K562 (cell line): ENCODE data around the gene TMCC1. TPM values are rescaled to one million over a fixed set of nuclear protein-coding genes. Genes with fewer than 3 reads are reported as not detected.

Experiments used
- ATAC-seq: fragments of 200-7000 bp; cut with Tn5 transposase; 3 replicates; pipeline ENCODE4 v1.9.1; 2020; ENCODE audit warnings: moderate library complexity
- BruUV-seq: library from RNA; stranded (reverse); fragments of 400-500 nt; replicated peaks from 2 replicates; lab custom pipeline; 2021; lab: Mats Ljungman, UMichigan
- CTCF ChIA-PET: fragments of 300-600 bp; formaldehyde crosslinking; extraction: SDS; loops from one replicate; lab custom pipeline; 2021; ENCODE audit warnings: low intra/inter-chr PET ratio; lab: Yijun Ruan, JAX
- POLR2A ChIA-PET: fragments of 300-600, 350-650 bp; sonication (Branson Sonifier 250); formaldehyde crosslinking; extraction: SDS; loops from one replicate; lab custom pipeline; 2021; ENCODE audit warnings: antibody characterized with exemption, inconsistent platforms; lab: Yijun Ruan, JAX
- DNase-seq, 4 experiments: peaks; one replicate each; pipeline versions ENCODE4 v3.0.0 to v3.0.0-alpha.2; 2011 to 2018; ENCODE audit warnings: low spot score in 3 of 4, mixed read lengths in 3 of 4; ENCODE audit errors: extremely low read depth in 1 of 4
- FAIRE-seq: peaks from 2 replicates; lab custom pipeline; 2011; peaks lifted over from hg19 to GRCh38; lab: Jason Lieb, UNC
- H2AFZ ChIP-seq: 2 replicates; pipeline ENCODE4 v1.6.0; 2011; ENCODE audit warnings: low read depth, low read length, control low read depth, inconsistent platforms
- H3K27ac ChIP-seq: fragments of 200-600 bp; 3 replicates; pipeline ENCODE4 v1.8.0; 2011; ENCODE audit warnings: low read depth, mild to moderate bottlenecking, control low read depth, inconsistent platforms, low read length, moderate library complexity, mixed read lengths; ENCODE audit errors: extremely low read depth
- H3K27me3 ChIP-seq, 2 experiments: fragments of 300-600 bp in 1 of 2; 2 replicates in 1 of 2; 3 replicates in 1 of 2; pipeline versions ENCODE4 v1.6.0 to v1.8.0; 2011; ENCODE audit warnings: inconsistent platforms in 2 of 2, low read length in 2 of 2, mild to moderate bottlenecking in 1 of 2, mixed read lengths in 1 of 2, moderate library complexity in 1 of 2; ENCODE audit not compliant: control insufficient read depth in 2 of 2, insufficient read depth in 2 of 2
- H3K36me3 ChIP-seq: fragments of 300-600 bp; 3 replicates; pipeline ENCODE4 v1.8.0; 2011; ENCODE audit warnings: mild to moderate bottlenecking, low read length, inconsistent platforms; ENCODE audit not compliant: control insufficient read depth, insufficient read depth
- H3K4me1 ChIP-seq, 2 experiments: fragments of 200-600 bp in 1 of 2; replicated peaks in 1 of 2; 2 replicates in 1 of 2; 3 replicates in 1 of 2; pipeline versions ENCODE4 v1.5.1 to v1.8.0; 2011; ENCODE audit warnings: inconsistent platforms in 2 of 2, low read length in 2 of 2, mild to moderate bottlenecking in 1 of 2, mixed read lengths in 1 of 2, moderate library complexity in 1 of 2; ENCODE audit not compliant: control insufficient read depth in 2 of 2, insufficient read depth in 2 of 2
- H3K4me2 ChIP-seq: 2 replicates; pipeline ENCODE4 v1.6.1; 2011; ENCODE audit warnings: low read length, control low read depth, inconsistent platforms, mixed read lengths; ENCODE audit not compliant: insufficient read depth
- H3K4me3 ChIP-seq: fragments of 200-600 bp; sonication (generic), shearing (Covaris generic); 2 replicates; pipeline ENCODE4 v1.5.1; 2016; ENCODE audit warnings: control low read depth, inconsistent platforms
- H3K79me2 ChIP-seq: fragments of 200-600 bp; 3 replicates; pipeline ENCODE4 v1.8.0; 2011; ENCODE audit warnings: low read length, inconsistent platforms; ENCODE audit not compliant: control insufficient read depth, insufficient read depth
- H3K9ac ChIP-seq, 2 experiments: 2 replicates each; pipeline versions ENCODE4 v1.6.0 to v1.6.1; 2011; ENCODE audit warnings: low read depth in 2 of 2, low read length in 2 of 2, control low read depth in 1 of 2, inconsistent platforms in 1 of 2, mild to moderate bottlenecking in 1 of 2, mixed read lengths in 1 of 2; ENCODE audit not compliant: insufficient read depth in 1 of 2
- H3K9me1 ChIP-seq: one replicate; pipeline ENCODE4 v1.6.0; 2011; ENCODE audit warnings: inconsistent platforms, mild to moderate bottlenecking, low read length, moderate library complexity; ENCODE audit not compliant: control insufficient read depth, insufficient read depth
- H3K9me3 ChIP-seq: replicated peaks from 2 replicates; pipeline ENCODE4 v1.5.1; 2011; ENCODE audit warnings: low read depth, low read length, inconsistent platforms; ENCODE audit not compliant: control insufficient read depth, insufficient read depth
- H4K20me1 ChIP-seq: replicated peaks from 2 replicates; pipeline ENCODE4 v1.6.1; 2011; ENCODE audit warnings: low read length, inconsistent platforms, mixed read lengths; ENCODE audit not compliant: control insufficient read depth, insufficient read depth
- CBX2 ChIP-seq: fragments of 200-600 bp; sonication (generic); IDR thresholded peaks from one replicate; pipeline ENCODE4 v1.6.1; 2012; ENCODE audit warnings: mild to moderate bottlenecking, low read length, inconsistent platforms; ENCODE audit not compliant: insufficient read depth, poor library complexity, severe bottlenecking
- CHD2 ChIP-seq: IDR thresholded peaks from 2 replicates; pipeline ENCODE4 v1.6.1; 2011; ENCODE audit warnings: low read depth, low read length
- CTCFL ChIP-seq: IDR thresholded peaks from 2 replicates; pipeline ENCODE4 v1.6.1; 2011; ENCODE audit warnings: borderline replicate concordance, low read depth, mild to moderate bottlenecking, moderate library complexity, low read length; ENCODE audit not compliant: insufficient read depth, poor library complexity, severe bottlenecking
- DNMT1 ChIP-seq: fragments of 450-650 bp; IDR thresholded peaks from 2 replicates; pipeline ENCODE4 v1.6.1; 2016; ENCODE audit warnings: antibody characterized with exemption, mild to moderate bottlenecking
- EGR1 ChIP-seq: fragments of 450-650 bp; conservative IDR thresholded peaks from 2 replicates; pipeline ENCODE4 v1.6.1; 2017; ENCODE audit warnings: mild to moderate bottlenecking
- FOXM1 ChIP-seq, 2 experiments: fragments of 450-650 bp in 1 of 2; sonication (generic) in 1 of 2; formaldehyde crosslinking in 1 of 2; IDR thresholded peaks; 2 replicates each; pipeline versions ENCODE4 v1.6.1 to v1.9.0; 2017 to 2022; ENCODE audit warnings: low read depth in 2 of 2, mild to moderate bottlenecking in 2 of 2, missing genetic modification reagents in 1 of 2, moderate library complexity in 1 of 2
- HMG20A ChIP-seq: fragments of 450-650 bp; formaldehyde crosslinking; conservative IDR thresholded peaks from 2 replicates; pipeline ENCODE4 v1.4.0; 2020; ENCODE audit warnings: mild to moderate bottlenecking, mixed read lengths
- IFI16 ChIP-seq: fragments of 250-450 bp; sonication (Bioruptor Pico); IDR thresholded peaks from 2 replicates; pipeline ENCODE4 v2.1.2; 2022; ENCODE audit warnings: mild to moderate bottlenecking, inconsistent platforms
- ILF3 ChIP-seq: fragments of 450-650 bp; IDR thresholded peaks from 2 replicates; pipeline ENCODE4 v1.6.1; 2018; ENCODE audit warnings: antibody characterized with exemption, mild to moderate bottlenecking, moderate library complexity, borderline replicate concordance
- MAZ ChIP-seq, 2 experiments: fragments of 450-650 bp in 1 of 2; sonication (generic) in 1 of 2; formaldehyde crosslinking; IDR thresholded peaks in 1 of 2; conservative IDR thresholded peaks in 1 of 2; 2 replicates each; pipeline versions ENCODE4 v1.4.0 to v1.5.0; 2020; ENCODE audit warnings: mild to moderate bottlenecking in 1 of 2, missing genetic modification reagents in 1 of 2
- MECOM ChIP-seq: fragments of 250-450 bp; sonication (Bioruptor Pico); IDR thresholded peaks from 2 replicates; pipeline ENCODE4 v1.8.0; 2022; ENCODE audit warnings: inconsistent platforms
- MYC ChIP-seq, 2 experiments: fragments of 250-450 bp in 1 of 2; sonication (Bioruptor Pico) in 1 of 2; IDR thresholded peaks; 2 replicates each; pipeline versions ENCODE4 v1.5.1 to v1.6.1; 2012 to 2021; ENCODE audit warnings: low read depth in 2 of 2, borderline replicate concordance in 1 of 2, improper control_type of control experiment in 1 of 2, low read length in 1 of 2, mild to moderate bottlenecking in 1 of 2, moderate library complexity in 1 of 2
- PCBP2 ChIP-seq: fragments of 200-400 bp; formaldehyde crosslinking; IDR thresholded peaks from 2 replicates; pipeline ENCODE4 v1.6.1; 2018; ENCODE audit warnings: low read length, low read depth, mild to moderate bottlenecking, moderate library complexity; ENCODE audit not compliant: poor library complexity, severe bottlenecking
- SMAD3 ChIP-seq: fragments of 450-650 bp; formaldehyde crosslinking; conservative IDR thresholded peaks from 2 replicates; pipeline ENCODE4 v1.4.0; 2020; ENCODE audit warnings: mild to moderate bottlenecking
- TFAM ChIP-seq: fragments of 250-450 bp; sonication (Bioruptor Pico); conservative IDR thresholded peaks from 2 replicates; pipeline ENCODE4 v1.5.0; 2021; ENCODE audit warnings: mild to moderate bottlenecking, moderate library complexity
- ZFP1 ChIP-seq: fragments of 450-650 bp; formaldehyde crosslinking; IDR thresholded peaks from 2 replicates; pipeline ENCODE4 v1.4.0; 2020; ENCODE audit warnings: mild to moderate bottlenecking, mixed read lengths
- ZNF184 ChIP-seq: sonication (generic); formaldehyde crosslinking; IDR thresholded peaks from 2 replicates; pipeline ENCODE4 v1.5.0; 2020; ENCODE audit warnings: missing genetic modification reagents
- ZNF444 ChIP-seq: fragments of 250-450 bp; sonication (Bioruptor Pico); IDR thresholded peaks from 2 replicates; pipeline ENCODE4 v1.4.0; 2020; ENCODE audit warnings: mild to moderate bottlenecking, moderate library complexity
- ZNF695 ChIP-seq: fragments of 450-650 bp; formaldehyde crosslinking; IDR thresholded peaks from 2 replicates; pipeline ENCODE4 v1.4.0; 2020; ENCODE audit warnings: mild to moderate bottlenecking, moderate library complexity
- WGBS: fragments of 100-300 bp; shearing (Covaris generic); methylation state at CpG from one replicate; pipeline ENCODE4 v1.1.6; 2016; ENCODE audit warnings: low coverage, mixed read lengths; ENCODE audit not compliant: insufficient coverage; ENCODE audit errors: missing lambda C conversion rate; 5-methylcytosine and 5-hydroxymethylcytosine counted together
- in situ Hi-C: fragments of 300-500 bp; cut with MboI; formaldehyde crosslinking; loops from 4 replicates; pipeline ENCODE4 v1.15.0; 2018; ENCODE audit warnings: inconsistent platforms, mixed read lengths
- intact Hi-C: fragments of 100-400 bp; cut with micrococcal nuclease; formaldehyde crosslinking; loops from 2 replicates; pipeline ENCODE4 v1.14.2; 2022
- polyA plus RNA-seq, 8 experiments: library from polyadenylated mRNA; depleted of rRNA in 4 of 8; stranded (reverse) in 5 of 8; unstranded in 3 of 8; fragments of >200 nt; fragmentation: Nextera tagmentation in 2 of 8; fragmentation: Illumina TruSeq in 1 of 8; extraction: Ambion mirVana in 2 of 8; extraction: Trizol in 1 of 8; gene quantifications; 2 replicates each; pipeline versions ENCODE4 v1.2.1 to v1.2.3, GENCODE V29; 2011 to 2014; ENCODE audit warnings: inconsistent platforms in 1 of 8, missing spikeins in 1 of 8
- total RNA-seq, 7 experiments: library from RNA; depleted of rRNA in 6 of 7; stranded (reverse); fragments of >200 nt in 6 of 7; fragmentation: Illumina TruSeq in 2 of 7; extraction: Trizol in 2 of 7; gene quantifications; 2 replicates each; pipeline versions ENCODE4 v1.2.1 to v1.2.3, GENCODE V29; 2011 to 2021; ENCODE audit warnings: low replicate concordance in 1 of 7

Gene TMCC1
- total and polyA plus RNA-seq, 9 of the 15 experiments (the other 6 are each of a cell fraction or from before 2014, with no cell fraction given) = 0.89 to 8.7 (median 4.0) TPM

- no peak overlapping the region for H3K27ac ChIP-seq
- H3K4me2 ChIP-seq = no peak overlapping the region
- ChIA-PET POLR2A (no interaction called here), CTCF (no interaction called here)
- H3K27me3 ChIP-seq = no peaks in the 10 kb centered on the region
- intact Hi-C loops (no loop called here), in situ Hi-C loops (loop anchor here (5.0 kb wide), 2 partner anchors 169 to 269 kb away; no protein-coding TSS in a partner anchor)
- no peak overlapping the region for H3K9ac ChIP-seq
- H3K4me3 ChIP-seq = no peak overlapping the region
- WGBS = 0% methylated on average over 1 of the region's 1 CpG
- no TSS peak for BruUV-seq
- peaks cover 4 to 13% of the 10 kb centered on the region in 2 experiments; a peak in 4 of 5 replicates for H3K4me1 ChIP-seq
- FAIRE-seq (no peak), ATAC-seq (no peak), DNase-seq (no peak)
- H4K20me1 ChIP-seq = no peaks in the 10 kb centered on the region
- no peak overlapping the region for H2AFZ ChIP-seq
- no peaks in the 10 kb centered on the region for H3K79me2 ChIP-seq
- no peaks in the 10 kb centered on the region for H3K9me1 ChIP-seq
- H3K9me3 ChIP-seq = no peaks in the 10 kb centered on the region
- H3K36me3 ChIP-seq = 0 out of 3 replicates have a peak, but pooled peaks cover 7% of the 10 kb centered on the region
- TF ChIP-seq FOXM1 (IDR thresholded peaks at IDR 0.05; ENCODE audit: low read depth) = no peak
- TF ChIP-seq FOXM1 (CRISPR knock-in tag; IDR thresholded peaks at IDR 0.05; ENCODE audit: low read depth) = no peak
- TF ChIP-seq MYC (IDR thresholded peaks at IDR 0.05; ENCODE audit: low read depth, low read length) = no peak
- no peak for TF ChIP-seq MYC (CRISPR knock-in tag; IDR thresholded peaks at IDR 0.05; ENCODE audit: borderline replicate concordance, low read depth)
- TF ChIP-seq PCBP2 = no peak
- no peak for TF ChIP-seq ZNF695 (CRISPR knock-in tag)
- TF ChIP-seq DNMT1 = no peak
- no peak for TF ChIP-seq CTCFL
- no peak for TF ChIP-seq TFAM (CRISPR knock-in tag)
- TF ChIP-seq ZNF184 (CRISPR knock-in tag) = no peak
- TF ChIP-seq SMAD3 (CRISPR knock-in tag) = no peak
- no peak for TF ChIP-seq EGR1
- TF ChIP-seq HMG20A (CRISPR knock-in tag) = no peak
- no peak for TF ChIP-seq IFI16 (CRISPR knock-in tag)
- no peak for TF ChIP-seq ILF3
- no peak for TF ChIP-seq MECOM (CRISPR knock-in tag)
- no peak for TF ChIP-seq MAZ (CRISPR knock-in tag; conservative IDR thresholded peaks at IDR 0.05 in 1 of 2, IDR thresholded peaks at IDR 0.05 in 1 of 2)
- TF ChIP-seq CHD2 = no peak
- TF ChIP-seq CBX2 = no peak
- no peak for TF ChIP-seq ZNF444 (CRISPR knock-in tag)
- TF ChIP-seq ZFP1 (CRISPR knock-in tag) = no peak
Observed at GRCh38 chr3:129653019-129653418, 240.5 kb downstream of the TMCC1 start.
